T-helper 1 cell treated with Interleukin-12 subunit alpha and Interleukin-12 subunit beta and Interleukin-4 antibody, amounts not matched to agents 30 ng/mL and 1 ng/mL, for 36 hours (primary cell): Measurements from ENCODE around the gene BLMH. TPM values are rescaled to one million over a fixed set of nuclear protein-coding genes. Genes with fewer than 3 reads are reported as not detected.
"Not testable (repeated sequence)": the region's sequence is repeated elsewhere in the genome, so short reads cannot be mapped to it uniquely, and the experiment has no call there.

Source experiments
- intact Hi-C: fragments of 100-400 bp; cut with micrococcal nuclease; formaldehyde crosslinking; loops from one replicate; pipeline ENCODE4 v1.15.1; 2024
- total RNA-seq: library from RNA; stranded (reverse); gene quantifications from 2 replicates; pipeline ENCODE4 v1.2.3, GENCODE V29; 2022

BLMH gene
- total RNA-seq, 1 donor from 2014 or later = 62.9 TPM

- intact Hi-C loops = no loop called here
These were observed 61.1 kb downstream of the BLMH start for GRCh38 chr17:30230596-30231125.

- intact Hi-C loops = not testable (repeated sequence)
These were observed 61.7 kb downstream of the BLMH start for GRCh38 chr17:30230009-30230408.

- intact Hi-C loops = no loop called here
These were observed 62.7 kb downstream of the BLMH start for GRCh38 chr17:30229012-30229411.

- intact Hi-C loops = no loop called here
These were observed 63.7 kb downstream of the BLMH start for GRCh38 chr17:30228011-30228410.

GRCh38 chr17:30226878-30227277 lies 64.9 kb downstream of the BLMH start:
- intact Hi-C loops = no loop called here

GRCh38 chr17:30225919-30226553 lies 65.7 kb downstream of the BLMH start:
- intact Hi-C loops = no loop called here

- intact Hi-C loops = no loop called here
These were observed 66.6 kb downstream of the BLMH start for GRCh38 chr17:30225112-30225511.

GRCh38 chr17:30224419-30224960 lies 67.3 kb downstream of the BLMH start:
- intact Hi-C loops = no loop called here

- intact Hi-C loops = no loop called here
These were observed 69.0 kb downstream of the BLMH start for GRCh38 chr17:30222721-30223175.

GRCh38 chr17:30222251-30222650 lies 69.5 kb downstream of the BLMH start:
- intact Hi-C loops = no loop called here

- intact Hi-C loops = no loop called here
These were observed 70.4 kb downstream of the BLMH start for GRCh38 chr17:30221346-30221745.

GRCh38 chr17:30220414-30220813 lies 71.3 kb downstream of the BLMH start:
- intact Hi-C loops = no loop called here

- intact Hi-C loops = no loop called here
These were observed 71.9 kb downstream of the BLMH start for GRCh38 chr17:30219833-30220232.

GRCh38 chr17:30219315-30219714 lies 72.4 kb downstream of the BLMH start:
- intact Hi-C loops = no loop called here

- intact Hi-C loops = no loop called here
These were observed 72.9 kb downstream of the BLMH start for GRCh38 chr17:30218799-30219198.

- intact Hi-C loops = no loop called here
These were observed 73.9 kb downstream of the BLMH start for GRCh38 chr17:30217746-30218245.

GRCh38 chr17:30217054-30217453 lies 74.7 kb downstream of the BLMH start:
- intact Hi-C loops = no loop called here

- intact Hi-C loops = no loop called here
These were observed 79.0 kb downstream of the BLMH start for GRCh38 chr17:30212750-30213149.

GRCh38 chr17:30211371-30211770 lies 80.4 kb downstream of the BLMH start:
- intact Hi-C loops = no loop called here

GRCh38 chr17:30210901-30211300 lies 80.8 kb downstream of the BLMH start:
- intact Hi-C loops = no loop called here

GRCh38 chr17:30210366-30210765 lies 81.4 kb downstream of the BLMH start:
- intact Hi-C loops = no loop called here

GRCh38 chr17:30209930-30210329 lies 81.8 kb downstream of the BLMH start:
- intact Hi-C loops = no loop called here

- intact Hi-C loops = no loop called here
These were observed 83.5 kb downstream of the BLMH start for GRCh38 chr17:30208214-30208613.
